Hematopoietic multipotent progenitor cell treated with erythropoietin and hydrocortisone succinate and interleukin-3 and kit ligand, for 8 days (in vitro differentiated cells): ENCODE measurements around the gene FCMR.
"Not testable (repeated sequence)": the region's sequence is repeated elsewhere in the genome, so short reads cannot be mapped to it uniquely, and the experiment has no call there.

Experiments used
- DNase-seq: peaks from one replicate; pipeline ENCODE4 v3.0.0-alpha.2; 2015

FCMR gene

GRCh38 chr1:206867239-206867638, 54.5 kb downstream of the FCMR start:
- no peak for DNase-seq

DNA sequence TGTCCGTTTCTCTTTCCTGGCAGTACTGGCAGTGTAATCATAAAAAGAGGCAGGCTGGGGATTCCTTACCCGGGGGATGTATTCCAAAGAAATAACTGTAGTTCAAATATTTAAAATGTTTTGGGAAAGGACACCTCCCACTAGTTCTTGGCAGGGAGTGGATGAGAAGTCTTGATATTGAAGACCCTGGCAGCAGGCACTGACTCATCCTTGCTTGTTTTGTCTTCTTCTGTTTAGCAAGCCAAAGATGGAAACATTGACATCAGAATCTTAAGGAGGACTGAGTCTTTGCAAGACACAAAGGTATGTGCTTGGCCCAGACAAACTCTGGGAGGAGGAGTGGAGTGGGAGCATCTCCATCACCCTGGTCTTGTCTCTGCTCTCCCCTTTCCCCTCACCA, 55.7 kb downstream of the FCMR start:
- DNase-seq = no peak

DNA sequence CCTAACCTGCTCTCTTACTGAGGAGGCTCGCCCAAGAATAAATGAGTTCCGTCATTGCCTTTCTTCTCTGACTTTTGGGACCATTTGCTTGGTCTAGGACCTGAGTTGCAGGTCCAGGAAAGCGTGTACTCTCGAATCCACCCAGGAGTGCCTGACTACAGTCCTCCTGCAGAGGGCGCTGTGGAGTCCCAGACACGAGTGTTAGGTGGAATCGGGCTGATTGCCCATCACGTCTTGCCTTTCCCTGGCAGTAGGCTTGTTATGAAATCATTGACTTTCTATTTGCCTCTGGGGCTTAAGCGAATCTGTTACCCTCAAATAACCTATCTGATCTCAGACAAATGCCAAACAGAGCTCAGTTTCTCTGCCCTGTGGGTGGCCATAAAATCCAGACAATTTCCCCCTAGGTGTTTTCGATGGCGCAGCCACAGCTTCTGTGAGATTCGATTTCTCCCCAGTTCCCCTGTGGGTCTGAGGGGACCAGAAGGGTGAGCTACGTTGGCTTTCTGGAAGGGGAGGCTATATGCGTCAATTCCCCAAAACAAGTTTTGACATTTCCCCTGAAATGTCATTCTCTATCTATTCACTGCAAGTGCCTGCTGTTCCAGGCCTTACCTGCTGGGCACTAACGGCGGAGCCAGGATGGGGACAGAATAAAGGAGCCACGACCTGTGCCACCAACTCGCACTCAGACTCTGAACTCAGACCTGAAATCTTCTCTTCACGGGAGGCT, 56.6 kb downstream of the FCMR start, which contains the start of gene IL20:
TSS of gene IL20 (plus strand) at position 685 of the 733 bp plus-strand sequence. CDS start 230 bp downstream, outside the sequence.
- DNase-seq = peak; percentile 80

DNA sequence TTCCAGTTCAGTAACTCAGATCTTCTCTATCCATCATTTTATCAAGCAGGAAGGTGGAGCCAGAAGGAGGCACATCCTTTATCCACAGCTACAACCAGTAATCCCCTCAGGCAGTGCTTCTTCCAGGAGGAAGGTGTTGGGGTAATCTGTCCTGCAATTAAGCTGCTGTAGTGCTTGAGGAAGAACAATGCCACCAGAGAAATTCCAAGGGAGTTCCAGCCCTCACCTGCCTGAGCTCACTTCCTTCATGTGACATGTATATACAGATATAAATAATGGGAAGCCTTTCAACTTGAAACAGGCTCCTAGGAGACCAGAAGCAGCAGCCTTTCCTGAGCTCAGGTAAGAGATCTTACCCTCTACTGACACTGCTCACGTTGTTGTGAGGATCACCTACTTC, 58.5 kb downstream of the FCMR start:
- no peak for DNase-seq

- no peak for DNase-seq
Observed at GRCh38 chr1:206860165-206860564, 61.6 kb downstream of the FCMR start.

- no peak for DNase-seq
Observed at GRCh38 chr1:206859082-206859521, 62.6 kb downstream of the FCMR start.

- DNase-seq = peak; percentile 19
Observed at GRCh38 chr1:206856674-206857464, 64.9 kb downstream of the FCMR start.

DNA sequence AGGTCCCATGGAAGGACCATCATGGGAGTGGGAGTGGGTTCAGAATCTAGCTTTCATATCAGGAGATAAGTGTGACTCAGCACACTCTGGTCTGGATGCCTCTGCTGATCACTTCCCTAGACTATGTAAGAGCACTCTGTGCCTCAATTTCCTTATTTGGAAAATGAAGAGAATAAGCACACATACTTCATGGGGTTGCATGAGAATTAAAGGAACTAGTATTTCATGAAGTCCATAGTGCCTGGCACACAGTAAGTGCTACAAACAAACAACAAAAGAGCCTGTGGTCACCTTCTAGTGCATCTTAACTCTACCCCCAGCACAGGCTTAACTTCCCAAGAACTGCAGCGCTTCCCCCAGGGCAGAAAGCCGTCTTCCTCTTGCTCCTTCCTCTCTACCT, 65.9 kb downstream of the FCMR start:
- DNase-seq = no peak

GRCh38 chr1:206854401-206855129, 67.2 kb downstream of the FCMR start:
- DNase-seq = no peak

DNA sequence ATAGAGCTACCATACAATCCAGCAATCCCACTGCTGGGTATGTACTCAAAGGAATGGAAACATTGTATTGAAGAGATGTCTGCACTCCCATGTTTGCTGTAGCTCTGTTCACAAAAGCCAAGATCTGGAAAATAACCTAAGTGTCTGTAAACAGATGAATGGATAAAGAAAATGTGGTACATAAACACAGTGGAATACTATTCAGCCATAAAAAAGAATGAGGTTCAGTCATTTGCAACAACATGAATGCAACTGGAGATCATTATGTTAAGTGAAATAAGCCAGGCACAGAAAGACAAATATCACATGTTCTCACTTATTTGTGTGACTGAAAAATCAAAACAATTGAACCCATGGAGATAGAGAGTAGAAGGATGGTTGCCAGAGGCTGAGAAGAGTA, 68.0 kb downstream of the FCMR start:
- DNase-seq = not testable (repeated sequence)
